ENCODE measurements around the gene ATAD3C.
"Not testable (repeated sequence)": the region's sequence is repeated elsewhere in the genome, so short reads cannot be mapped to it uniquely, and the experiment has no call there.

DNA sequence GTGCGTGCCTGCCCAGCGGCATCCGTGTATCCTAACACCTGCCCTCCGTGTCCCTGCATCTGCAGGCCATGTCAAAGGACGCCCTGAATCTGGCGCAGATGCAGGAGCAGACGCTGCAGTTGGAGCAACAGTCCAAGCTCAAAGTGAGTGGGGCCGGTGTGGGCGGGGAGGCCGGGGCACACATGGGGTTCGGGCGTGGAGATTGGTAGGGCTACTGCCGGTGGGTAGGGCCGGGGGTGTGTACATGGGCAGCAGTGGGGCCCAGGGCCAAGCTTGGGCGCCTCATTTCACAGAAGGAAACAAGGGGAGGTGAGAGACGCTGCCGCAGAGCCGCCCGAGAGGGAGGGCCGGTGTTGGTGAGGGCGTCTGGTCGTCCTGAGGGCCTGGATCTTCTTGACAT lies 1.1 kb downstream of the ATAD3C start:
- not testable (repeated sequence) for TF ChIP-seq EZH2 (IDR thresholded peaks at IDR 0.05; ENCODE audit: low read length)
- TF ChIP-seq, protein P1, sequence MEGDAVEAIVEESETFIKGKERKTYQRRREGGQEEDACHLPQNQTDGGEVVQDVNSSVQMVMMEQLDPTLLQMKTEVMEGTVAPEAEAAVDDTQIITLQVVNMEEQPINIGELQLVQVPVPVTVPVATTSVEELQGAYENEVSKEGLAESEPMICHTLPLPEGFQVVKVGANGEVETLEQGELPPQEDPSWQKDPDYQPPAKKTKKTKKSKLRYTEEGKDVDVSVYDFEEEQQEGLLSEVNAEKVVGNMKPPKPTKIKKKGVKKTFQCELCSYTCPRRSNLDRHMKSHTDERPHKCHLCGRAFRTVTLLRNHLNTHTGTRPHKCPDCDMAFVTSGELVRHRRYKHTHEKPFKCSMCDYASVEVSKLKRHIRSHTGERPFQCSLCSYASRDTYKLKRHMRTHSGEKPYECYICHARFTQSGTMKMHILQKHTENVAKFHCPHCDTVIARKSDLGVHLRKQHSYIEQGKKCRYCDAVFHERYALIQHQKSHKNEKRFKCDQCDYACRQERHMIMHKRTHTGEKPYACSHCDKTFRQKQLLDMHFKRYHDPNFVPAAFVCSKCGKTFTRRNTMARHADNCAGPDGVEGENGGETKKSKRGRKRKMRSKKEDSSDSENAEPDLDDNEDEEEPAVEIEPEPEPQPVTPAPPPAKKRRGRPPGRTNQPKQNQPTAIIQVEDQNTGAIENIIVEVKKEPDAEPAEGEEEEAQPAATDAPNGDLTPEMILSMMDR (optimal IDR thresholded peaks at IDR 0.05 in 1 of 3, IDR thresholded peaks at IDR 0.05 in 1 of 3, conservative IDR thresholded peaks at IDR 0.05 in 1 of 3; ENCODE audit: extremely low read depth in 1 of 3, insufficient read depth in 2 of 3, low read length in 3 of 3) = not testable (repeated sequence)
